ENCODE measurements around the gene LIN9. TPM values are rescaled to one million over a fixed set of nuclear protein-coding genes. Genes with fewer than 3 reads are reported as not detected.

LIN9 gene
- total RNA-seq, 2 experiments from 2014 or later: 1.3 to 1.5 TPM

DNA sequence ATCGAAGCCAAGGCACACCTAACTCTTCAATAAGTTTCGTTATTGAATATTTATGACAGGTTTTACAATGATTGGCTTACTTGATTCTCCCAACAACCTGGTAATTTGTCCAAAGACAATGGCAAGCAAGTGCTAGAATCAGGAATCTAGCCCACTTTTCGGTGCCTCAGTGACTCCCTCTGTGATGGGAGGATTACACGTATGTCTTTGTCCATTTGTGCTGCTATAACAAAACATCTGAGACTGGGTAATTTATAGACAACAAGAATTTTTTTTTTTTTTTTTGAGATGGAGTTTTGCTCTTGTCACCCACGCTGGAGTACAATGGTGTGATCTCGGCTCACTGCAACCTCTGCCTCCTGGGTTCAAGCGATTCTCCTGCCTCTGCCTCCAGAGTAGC, 2.4 kb upstream of the LIN9 start:
- no peak for DNase-seq
- H3K27me3 Mint-ChIP-seq: peaks cover 30% of the 10 kb centered on the region
- ChIA-PET POLR2A (no interaction called here), CTCF (interaction anchor here (2.7 kb wide), 1 partner anchor 21 kb away, joined by 20 read pairs; no protein-coding TSS in a partner anchor)
- no peak overlapping the region for H3K4me3 ChIP-seq (ENCODE audit: low read length)
- H3K27ac ChIP-seq (ENCODE audit: low read depth in 1 of 2, low read length in 2 of 2): no peak overlapping the region
- H3K27me3 ChIP-seq (ENCODE audit: control insufficient read depth in 1 of 2, insufficient read depth in 2 of 2, low read length in 2 of 2): peaks cover 0 to 8% of the 10 kb centered on the region in 2 experiments
- peaks cover 12% of the 10 kb centered on the region for H3K4me1 ChIP-seq (ENCODE audit: insufficient read depth, low read length)
- H3K4me1 Mint-ChIP-seq (ENCODE audit: low read depth): peaks cover 14% of the 10 kb centered on the region
- no peak overlapping the region for H3K4me3 Mint-ChIP-seq
- no peaks in the 10 kb centered on the region for H3K9me3 Mint-ChIP-seq
- ATAC-seq (ENCODE audit: poor library complexity): no peak
- H3K27ac Mint-ChIP-seq: no peak overlapping the region
- TF ChIP-seq, protein P1, sequence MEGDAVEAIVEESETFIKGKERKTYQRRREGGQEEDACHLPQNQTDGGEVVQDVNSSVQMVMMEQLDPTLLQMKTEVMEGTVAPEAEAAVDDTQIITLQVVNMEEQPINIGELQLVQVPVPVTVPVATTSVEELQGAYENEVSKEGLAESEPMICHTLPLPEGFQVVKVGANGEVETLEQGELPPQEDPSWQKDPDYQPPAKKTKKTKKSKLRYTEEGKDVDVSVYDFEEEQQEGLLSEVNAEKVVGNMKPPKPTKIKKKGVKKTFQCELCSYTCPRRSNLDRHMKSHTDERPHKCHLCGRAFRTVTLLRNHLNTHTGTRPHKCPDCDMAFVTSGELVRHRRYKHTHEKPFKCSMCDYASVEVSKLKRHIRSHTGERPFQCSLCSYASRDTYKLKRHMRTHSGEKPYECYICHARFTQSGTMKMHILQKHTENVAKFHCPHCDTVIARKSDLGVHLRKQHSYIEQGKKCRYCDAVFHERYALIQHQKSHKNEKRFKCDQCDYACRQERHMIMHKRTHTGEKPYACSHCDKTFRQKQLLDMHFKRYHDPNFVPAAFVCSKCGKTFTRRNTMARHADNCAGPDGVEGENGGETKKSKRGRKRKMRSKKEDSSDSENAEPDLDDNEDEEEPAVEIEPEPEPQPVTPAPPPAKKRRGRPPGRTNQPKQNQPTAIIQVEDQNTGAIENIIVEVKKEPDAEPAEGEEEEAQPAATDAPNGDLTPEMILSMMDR (IDR thresholded peaks at IDR 0.05): no peak
- intact Hi-C loops (cut with DNase I, micrococcal nuclease): no loop called here
- H3K36me3 ChIP-seq (ENCODE audit: insufficient read depth, low read length): no peaks in the 10 kb centered on the region
- no peaks in the 10 kb centered on the region for H3K9me3 ChIP-seq (ENCODE audit: control insufficient read depth in 1 of 2, insufficient read depth in 1 of 2, low read length in 2 of 2)
- peaks cover 3% of the 10 kb centered on the region for H3K36me3 Mint-ChIP-seq (ENCODE audit: low read depth)

DNA sequence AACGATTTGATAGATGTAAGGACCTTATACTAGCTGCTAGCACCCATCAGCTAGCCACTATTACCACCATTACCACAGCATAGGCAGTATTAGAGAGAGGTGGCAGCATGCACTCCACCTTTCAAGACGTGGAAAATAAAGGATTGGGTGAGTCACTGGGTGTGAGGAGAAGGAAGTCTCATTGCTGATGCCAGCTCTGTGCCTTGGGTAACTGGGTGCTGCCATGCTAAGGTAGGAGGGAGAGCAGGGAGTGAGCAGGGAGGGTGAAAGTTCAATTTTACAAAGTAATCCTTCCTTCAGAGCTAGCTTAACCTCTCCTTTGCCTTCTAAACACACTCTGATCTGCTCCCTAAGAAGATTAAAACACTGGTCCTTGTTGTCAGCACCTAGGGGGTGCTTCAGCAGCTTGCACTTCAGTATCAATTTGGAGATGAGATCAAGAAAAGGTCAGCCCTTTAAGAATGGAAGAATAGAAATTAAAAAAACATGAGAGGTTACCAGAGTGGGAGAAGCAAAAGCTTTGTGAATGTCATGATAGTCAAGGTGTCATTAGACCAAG, 1.8 kb upstream of the LIN9 start:
- POLR2A ChIA-PET: interaction anchor here (0.5 to 2.7 kb wide), 3 partner anchors 97 to 248 kb away, joined by 4 to 18 read pairs (median 12); partner anchors contain the start of genes H3-3A and PARP1
- Histone ChIP-seq H3K4me1 (ENCODE audit: insufficient read depth, low read length) (peaks cover 12% of the 10 kb centered on the region), H3K9me3 (ENCODE audit: control insufficient read depth in 1 of 2, insufficient read depth in 1 of 2, low read length in 2 of 2) (no peaks in the 10 kb centered on the region), H3K27ac (ENCODE audit: low read depth in 1 of 2, low read length in 2 of 2) (no peak overlapping the region), H3K36me3 (ENCODE audit: insufficient read depth, low read length) (no peaks in the 10 kb centered on the region), H3K27me3 (ENCODE audit: control insufficient read depth in 1 of 2, insufficient read depth in 2 of 2, low read length in 2 of 2) (peaks cover 0 to 8% of the 10 kb centered on the region in 2 experiments), H3K4me3 (ENCODE audit: low read length) (no peak overlapping the region)
- no peaks in the 10 kb centered on the region for H3K9me3 Mint-ChIP-seq
- peak overlapping the region; percentile 80 for H3K4me3 Mint-ChIP-seq
- H3K27ac Mint-ChIP-seq: no peak overlapping the region
- H3K27me3 Mint-ChIP-seq: peaks cover 25% of the 10 kb centered on the region
- no peak for DNase-seq
- intact Hi-C loops (cut with DNase I, micrococcal nuclease): no loop called here
- H3K4me1 Mint-ChIP-seq (ENCODE audit: low read depth): peaks cover 18% of the 10 kb centered on the region
- TF ChIP-seq, protein P1 (IDR thresholded peaks at IDR 0.05): no peak
- peaks cover 3% of the 10 kb centered on the region for H3K36me3 Mint-ChIP-seq (ENCODE audit: low read depth)
- CTCF ChIA-PET: interaction anchor here (1.8 to 2.7 kb wide), 2 partner anchors 22 to 98 kb away, joined by 4 to 20 read pairs; partner anchors contain the start of gene PARP1
- ATAC-seq (ENCODE audit: poor library complexity): no peak

GRCh38 chr1:226310245-226310540, 1.2 kb upstream of the LIN9 start:
- H3K36me3 ChIP-seq (ENCODE audit: insufficient read depth, low read length): no peaks in the 10 kb centered on the region
- Mint-ChIP-seq H3K36me3 (ENCODE audit: low read depth) (peaks cover 3% of the 10 kb centered on the region), H3K4me1 (ENCODE audit: low read depth) (peaks cover 21% of the 10 kb centered on the region), H3K9me3 (no peaks in the 10 kb centered on the region), H3K27ac (no peak overlapping the region), H3K27me3 (peaks cover 25% of the 10 kb centered on the region), H3K4me3 (peak overlapping the region; percentile 80)
- H3K27me3 ChIP-seq (ENCODE audit: control insufficient read depth in 1 of 2, insufficient read depth in 2 of 2, low read length in 2 of 2): peaks cover 0 to 8% of the 10 kb centered on the region in 2 experiments
- DNase-seq (no peak), ATAC-seq (ENCODE audit: poor library complexity) (no peak)
- H3K4me3 ChIP-seq (ENCODE audit: low read length): no peak overlapping the region
- no peak overlapping the region for H3K27ac ChIP-seq (ENCODE audit: low read depth in 1 of 2, low read length in 2 of 2)
- ChIA-PET POLR2A (interaction anchor here (0.5 to 2.7 kb wide), 5 partner anchors 23 to 248 kb away, joined by 3 to 18 read pairs (median 8); partner anchors contain the start of genes H3-3A and PARP1), CTCF (interaction anchor here (1.8 to 2.7 kb wide), 2 partner anchors 23 to 98 kb away, joined by 4 to 20 read pairs; partner anchors contain the start of gene PARP1)
- TF ChIP-seq, protein P1 (IDR thresholded peaks at IDR 0.05): no peak
- H3K4me1 ChIP-seq (ENCODE audit: insufficient read depth, low read length): peaks cover 12% of the 10 kb centered on the region
- no peaks in the 10 kb centered on the region for H3K9me3 ChIP-seq (ENCODE audit: control insufficient read depth in 1 of 2, insufficient read depth in 1 of 2, low read length in 2 of 2)
- intact Hi-C loops (cut with DNase I, micrococcal nuclease): no loop called here

All from CD4-positive, alpha-beta T cell (primary cell).